GM12891 (cell line): ENCODE data around the gene GOLPH3L.
"Not testable (repeated sequence)": the region's sequence is repeated elsewhere in the genome, so short reads cannot be mapped to it uniquely, and the experiment has no call there.

ENCODE experiments used
- DNase-seq: peaks from one replicate; pipeline ENCODE4 v3.0.0; 2011; ENCODE audit warnings: low spot score; ENCODE audit not compliant: insufficient read length
- FAIRE-seq: peaks from 2 replicates; lab custom pipeline; 2011; peaks lifted over from hg19 to GRCh38; lab: Jason Lieb, UNC
- PAX5 ChIP-seq: IDR thresholded peaks from 2 replicates; pipeline ENCODE4 v1.6.1; 2011; ENCODE audit warnings: low read length, moderate library complexity, mild to moderate bottlenecking; ENCODE audit not compliant: insufficient read depth, severe bottlenecking
- POLR2A ChIP-seq: IDR thresholded peaks from 2 replicates; pipeline ENCODE4 v1.6.1; 2011; ENCODE audit warnings: low read depth, low read length, control low read depth
- POLR2AphosphoS5 ChIP-seq: IDR thresholded peaks from 2 replicates; pipeline ENCODE4 v1.6.1; 2011; ENCODE audit warnings: low read depth, low read length, control low read depth
- POU2F2 ChIP-seq: IDR thresholded peaks from 2 replicates; pipeline ENCODE4 v1.6.1; 2011; ENCODE audit warnings: low read depth, mild to moderate bottlenecking, control low read depth, low read length, moderate library complexity
- SPI1 ChIP-seq: IDR thresholded peaks from 2 replicates; pipeline ENCODE4 v1.6.1; 2011; ENCODE audit warnings: low read depth, low read length, control low read depth
- TAF1 ChIP-seq: IDR thresholded peaks from 2 replicates; pipeline ENCODE4 v1.6.1; 2011; ENCODE audit warnings: low read depth, low read length, control low read depth

Gene GOLPH3L

DNA sequence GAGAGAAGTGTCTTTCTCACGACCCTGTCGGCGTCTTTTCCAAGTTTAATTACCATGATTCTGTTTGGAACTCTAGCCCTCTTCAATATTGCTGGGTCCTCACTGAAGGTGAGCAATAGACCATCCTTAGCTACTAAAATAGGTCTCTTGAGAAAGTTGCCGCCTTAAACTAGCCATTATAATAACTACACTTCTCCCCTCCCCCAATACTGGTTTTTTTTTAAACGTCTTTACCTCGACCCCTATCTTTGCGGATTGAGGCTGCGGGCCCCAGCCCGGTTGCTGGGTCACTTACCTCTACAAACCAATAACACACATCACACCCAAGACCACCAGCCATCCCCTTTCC is 68.2 kb downstream of the GOLPH3L start:
- FAIRE-seq (no peak), DNase-seq (no peak)
- 0 out of 2 replicates have a peak, but pooled peaks have one; percentile 9 for TF ChIP-seq POU2F2
- no peak for TF ChIP-seq SPI1
- TF ChIP-seq POLR2AphosphoS5 = no peak

DNA sequence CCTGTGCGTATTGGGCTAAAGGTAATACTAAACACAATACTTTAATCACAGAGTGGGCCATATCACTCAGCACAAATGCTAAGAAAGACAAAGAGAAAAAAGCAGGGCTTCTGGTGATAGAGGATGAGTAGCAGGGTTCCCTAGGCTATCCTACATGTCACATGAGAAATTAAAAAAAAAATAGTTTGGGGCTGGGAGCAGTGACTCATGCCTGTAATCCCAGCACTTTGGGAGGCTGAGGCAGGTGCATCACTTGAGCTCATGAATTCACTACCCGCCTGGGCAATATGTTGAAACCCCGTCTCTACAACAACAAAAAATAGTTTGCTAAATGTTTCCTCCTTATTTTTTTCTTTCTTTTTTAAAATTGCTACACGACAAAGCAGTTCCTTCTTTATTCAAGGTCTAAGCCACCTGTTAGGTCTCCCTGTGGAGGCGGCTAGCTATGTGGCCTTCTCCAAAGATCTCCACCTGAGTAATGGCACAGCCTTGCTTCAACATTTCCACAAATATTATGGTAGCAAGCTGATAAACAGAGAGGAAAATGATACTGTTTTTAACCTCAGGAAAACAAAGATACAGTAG is 69.0 kb downstream of the GOLPH3L start:
- no peak for DNase-seq
- no peak for FAIRE-seq
- TF ChIP-seq PAX5 = no peak

DNA sequence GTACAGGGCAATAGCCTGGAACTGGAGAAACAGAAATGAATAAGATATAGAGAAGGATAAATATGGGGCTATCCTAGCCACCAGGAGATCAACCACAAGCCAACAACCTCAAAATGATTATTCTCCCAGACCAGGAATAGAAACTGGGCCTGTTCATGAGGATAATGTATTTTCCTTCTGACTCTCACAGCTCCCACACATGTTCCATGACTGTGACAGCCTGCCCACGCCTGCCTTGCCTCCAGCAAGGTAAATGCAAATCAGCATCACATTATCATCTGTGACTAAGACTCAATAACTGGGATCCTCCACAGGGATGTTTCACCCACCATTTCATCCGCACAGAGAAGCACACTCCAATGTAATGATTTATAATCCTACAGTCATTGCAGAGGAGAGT is 70.8 kb downstream of the GOLPH3L start:
- TF ChIP-seq TAF1 = no peak
- TF ChIP-seq PAX5 = no peak
- TF ChIP-seq POU2F2 = no peak
- TF ChIP-seq POLR2A = no peak
- TF ChIP-seq SPI1 = no peak
- TF ChIP-seq POLR2AphosphoS5 = no peak
- DNase-seq (no peak), FAIRE-seq (no peak)

DNA sequence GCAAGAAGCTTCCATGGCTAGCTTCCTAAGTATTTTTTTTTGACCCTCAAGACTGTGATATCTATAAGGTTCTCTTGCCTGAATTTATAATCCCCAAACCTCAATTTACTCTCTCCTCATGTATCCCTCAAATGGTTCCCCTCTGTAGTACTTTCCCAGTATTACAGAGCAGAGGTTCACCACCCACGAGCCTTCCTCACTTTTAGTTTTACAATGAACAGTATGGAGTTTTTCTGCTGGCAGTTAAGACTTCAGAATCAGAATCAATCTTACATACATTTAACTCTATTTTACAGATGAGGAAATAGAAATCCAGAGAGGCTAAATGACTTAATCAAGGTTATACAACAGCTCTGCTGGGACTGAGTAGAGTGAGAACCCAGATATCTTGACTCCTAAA is 72.4 kb downstream of the GOLPH3L start:
- DNase-seq, FAIRE-seq: not testable (repeated sequence)

DNA sequence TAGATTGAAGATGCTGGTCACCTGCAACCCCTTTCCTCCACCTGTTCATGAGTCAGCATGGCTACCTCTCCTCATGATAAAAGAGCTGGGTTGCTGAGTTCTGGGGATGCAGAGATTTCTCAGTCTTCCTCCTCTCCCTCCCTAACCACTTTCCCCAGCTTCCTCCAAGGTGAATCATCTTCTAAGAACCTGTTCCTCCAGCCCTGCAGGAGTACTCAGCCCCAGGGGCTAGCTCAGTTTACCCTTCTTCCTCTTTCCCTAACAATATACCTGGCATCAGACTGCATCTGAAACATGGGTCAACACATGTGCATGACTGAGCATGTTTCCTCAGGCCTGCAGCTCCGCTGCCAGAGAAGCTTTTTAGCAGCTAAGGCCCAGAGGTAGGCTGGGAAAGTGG is 72.8 kb downstream of the GOLPH3L start:
- not testable (repeated sequence) for DNase-seq, FAIRE-seq

DNA sequence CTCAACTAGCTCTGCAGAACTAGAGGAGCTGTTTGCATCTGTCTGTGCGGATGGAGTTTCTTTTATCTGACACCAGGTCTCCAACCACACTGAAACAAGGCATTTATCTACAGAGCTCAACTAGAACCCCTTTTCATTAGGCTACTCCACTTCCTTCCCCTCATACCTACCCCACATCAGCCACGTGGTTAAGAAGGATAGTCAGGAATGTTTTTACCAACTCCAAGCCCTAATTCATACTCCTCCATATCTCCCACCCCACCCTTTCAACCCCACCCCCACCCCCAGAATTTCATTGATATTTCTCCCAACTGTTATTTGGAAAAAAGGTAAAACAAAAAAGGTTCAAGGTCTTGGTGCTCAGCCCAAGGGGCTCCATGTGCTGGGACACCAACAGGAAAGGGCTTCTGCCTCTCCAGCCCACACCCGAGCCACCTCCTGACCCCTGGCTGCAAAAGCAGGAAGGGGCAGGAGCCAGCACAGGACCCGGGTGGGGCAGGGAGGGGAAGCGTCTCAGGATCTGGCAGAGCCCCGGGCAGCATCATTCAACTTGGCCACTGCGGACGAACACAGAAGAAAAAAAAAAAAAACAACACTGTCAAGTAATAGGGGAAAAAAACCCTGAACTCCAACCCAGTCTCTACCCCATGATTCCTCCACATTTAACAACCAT is 74.5 kb downstream of the GOLPH3L start:
- DNase-seq (no peak), FAIRE-seq (no peak)
- TF ChIP-seq POLR2A (no peak), POLR2AphosphoS5 (no peak), SPI1 (peak; percentile 17; the same call in 1 of the 2 replicates), POU2F2 (no peak), PAX5 (no peak), TAF1 (no peak)

DNA sequence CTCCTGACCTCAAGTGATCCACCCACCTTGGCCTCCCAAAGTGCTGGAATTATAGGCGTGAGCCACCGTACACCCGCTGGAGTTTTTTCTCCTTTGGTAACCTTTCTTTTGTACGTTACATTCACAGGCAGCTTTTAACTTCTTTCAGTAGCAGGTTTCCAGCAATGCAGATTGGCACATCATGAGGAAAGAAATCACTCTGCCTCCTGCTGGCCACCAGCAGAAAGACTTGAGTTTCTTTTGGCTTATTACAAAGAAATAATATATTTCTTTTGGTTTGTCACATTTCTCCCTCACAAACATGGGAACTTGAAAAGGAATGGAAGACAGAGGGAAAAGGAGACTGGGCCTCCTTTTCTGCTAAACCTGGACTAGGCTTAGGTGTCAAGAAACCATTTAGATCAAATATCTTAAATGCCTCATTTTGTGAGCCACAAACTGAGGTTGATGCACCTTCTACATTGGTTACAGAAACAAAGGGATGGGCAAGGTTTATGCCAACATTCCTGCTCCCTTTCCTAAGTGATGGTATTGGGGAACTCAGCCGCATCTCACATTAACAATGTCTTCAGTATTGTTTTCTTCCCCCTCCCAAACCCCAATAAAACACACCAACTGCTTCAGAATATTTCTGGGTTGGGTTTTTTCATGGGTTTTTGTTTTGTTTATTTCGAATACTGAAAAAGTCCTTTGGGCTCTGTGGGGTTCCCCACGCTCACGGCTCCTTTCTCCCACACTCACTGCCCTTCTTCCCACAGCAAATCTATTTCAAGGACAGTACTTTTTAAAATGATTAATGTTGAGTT is 75.3 kb downstream of the GOLPH3L start:
- DNase-seq (no peak), FAIRE-seq (no peak)

DNA sequence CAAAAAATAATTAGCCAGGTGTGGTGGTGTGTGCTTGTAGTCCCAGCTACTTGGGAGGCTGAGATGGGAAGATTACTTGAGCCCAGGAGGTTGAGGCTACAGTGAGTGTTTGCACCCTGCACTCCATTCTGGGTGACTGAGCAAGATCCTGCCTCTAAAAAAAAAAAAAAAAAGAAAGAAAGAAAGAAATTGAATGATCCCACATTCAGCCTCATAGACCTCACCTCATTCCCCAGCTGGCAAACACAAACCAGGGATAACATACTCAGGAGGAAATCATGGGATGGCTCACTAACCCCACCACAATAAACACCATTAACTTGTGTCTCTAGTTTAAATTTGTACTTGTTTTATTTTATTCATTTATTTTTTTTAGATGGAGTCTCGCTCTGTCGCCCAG is 76.0 kb downstream of the GOLPH3L start:
- TF ChIP-seq SPI1 = no peak
- no peak for TF ChIP-seq POLR2AphosphoS5
- TF ChIP-seq PAX5 = no peak
- TF ChIP-seq TAF1 = no peak
- no peak for TF ChIP-seq POU2F2
- TF ChIP-seq POLR2A = no peak; the same call in 1 of the 2 replicates
- FAIRE-seq (no peak), DNase-seq (no peak)

More for the DNA sequence above, 75.3 kb downstream of the GOLPH3L start:
- TF ChIP-seq POLR2AphosphoS5 (no peak), POU2F2 (no peak), TAF1 (no peak), SPI1 (no peak), PAX5 (no peak), POLR2A (no peak)

DNA sequence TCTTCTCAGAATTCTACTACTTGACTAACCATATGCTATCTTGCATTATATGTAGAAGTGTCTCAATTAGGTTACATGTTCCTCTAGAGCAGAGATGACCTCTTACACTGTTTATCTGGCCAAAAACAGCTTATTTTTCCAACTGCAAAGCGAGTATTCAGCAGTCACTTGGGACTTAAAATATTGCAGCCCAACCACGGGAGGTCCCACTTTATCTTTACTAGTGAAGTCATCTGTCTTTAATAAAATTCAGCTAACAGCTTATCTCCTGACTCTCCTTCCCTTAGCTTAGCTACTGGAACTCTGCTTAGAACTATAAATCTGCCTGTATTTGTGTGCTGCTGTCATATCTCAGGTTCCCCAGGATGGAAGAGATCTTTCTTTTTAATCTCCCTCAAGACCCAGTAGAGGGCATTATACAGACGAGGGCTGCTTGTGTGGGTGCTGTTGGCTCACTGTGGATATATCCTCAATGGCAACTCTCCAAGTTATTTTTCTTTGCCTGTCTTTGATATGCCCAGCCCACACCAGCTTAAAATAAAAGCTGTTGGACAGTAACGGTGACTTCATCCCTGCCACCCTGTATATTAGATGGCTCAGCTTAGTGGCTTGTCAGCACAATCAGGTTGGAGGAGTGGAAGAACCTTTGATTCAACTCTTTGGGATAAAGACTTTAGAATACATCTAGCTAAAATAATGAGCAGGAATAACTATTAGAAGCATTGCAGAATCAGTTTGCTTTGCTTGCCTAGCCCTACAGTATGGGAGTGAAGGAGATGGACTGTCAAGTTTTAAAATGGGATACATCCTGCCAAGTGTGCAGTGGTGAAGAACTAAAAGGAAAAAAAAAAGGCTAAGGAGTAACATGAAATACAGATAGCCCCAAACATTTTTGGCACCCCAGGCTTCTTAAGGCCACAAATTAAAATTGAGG is 77.1 kb downstream of the GOLPH3L start:
- TF ChIP-seq POU2F2 = no peak
- no peak for TF ChIP-seq PAX5
- TF ChIP-seq TAF1 = no peak
- TF ChIP-seq POLR2AphosphoS5 = no peak
- TF ChIP-seq POLR2A = no peak
- FAIRE-seq (no peak), DNase-seq (no peak)
